ENCODE data around the gene CXCR5.

The CXCR5 gene

GRCh38 chr11:118893662-118894061 is 10.0 kb downstream of the CXCR5 start:
- Histone ChIP-seq H3K27me3 (ENCODE audit: control insufficient read depth, insufficient read depth, low read length) (no peaks in the 10 kb centered on the region), H3K4me3 (ENCODE audit: low read length) (no peak overlapping the region), H3K9me3 (ENCODE audit: control insufficient read depth, low read depth, low read length) (no peaks in the 10 kb centered on the region), H3K4me1 (ENCODE audit: control insufficient read depth, low read depth, low read length) (peaks cover 12% of the 10 kb centered on the region), H3K36me3 (ENCODE audit: control insufficient read depth, low read depth, low read length) (peaks cover 2% of the 10 kb centered on the region), H3K9ac (ENCODE audit: low read length) (no peak overlapping the region), H3K27ac (ENCODE audit: low read length) (no peak overlapping the region)

GRCh38 chr11:118894192-118894591 is 10.5 kb downstream of the CXCR5 start:
- no peak overlapping the region for H3K9ac ChIP-seq (ENCODE audit: low read length)
- H3K36me3 ChIP-seq (ENCODE audit: control insufficient read depth, low read depth, low read length), result peaks cover 6% of the 10 kb centered on the region
- H3K4me1 ChIP-seq (ENCODE audit: control insufficient read depth, low read depth, low read length), result peaks cover 12% of the 10 kb centered on the region
- no peaks in the 10 kb centered on the region for H3K27me3 ChIP-seq (ENCODE audit: control insufficient read depth, insufficient read depth, low read length)
- H3K9me3 ChIP-seq (ENCODE audit: control insufficient read depth, low read depth, low read length), result no peaks in the 10 kb centered on the region
- no peak overlapping the region for H3K27ac ChIP-seq (ENCODE audit: low read length)
- no peak overlapping the region for H3K4me3 ChIP-seq (ENCODE audit: low read length)

GRCh38 chr11:118895093-118896039 is 11.7 kb downstream of the CXCR5 start:
- Histone ChIP-seq H3K36me3 (ENCODE audit: control insufficient read depth, low read depth, low read length) (peaks cover 13% of the 10 kb centered on the region), H3K4me3 (ENCODE audit: low read length) (no peak overlapping the region), H3K4me1 (ENCODE audit: control insufficient read depth, low read depth, low read length) (peaks cover 12% of the 10 kb centered on the region), H3K9me3 (ENCODE audit: control insufficient read depth, low read depth, low read length) (no peaks in the 10 kb centered on the region), H3K27me3 (ENCODE audit: control insufficient read depth, insufficient read depth, low read length) (no peaks in the 10 kb centered on the region), H3K9ac (ENCODE audit: low read length) (no peak overlapping the region), H3K27ac (ENCODE audit: low read length) (no peak overlapping the region)

- Histone ChIP-seq H3K4me1 (ENCODE audit: control insufficient read depth, low read depth, low read length) (peaks cover 12% of the 10 kb centered on the region), H3K27me3 (ENCODE audit: control insufficient read depth, insufficient read depth, low read length) (no peaks in the 10 kb centered on the region), H3K9me3 (ENCODE audit: control insufficient read depth, low read depth, low read length) (no peaks in the 10 kb centered on the region), H3K4me3 (ENCODE audit: low read length) (no peak overlapping the region), H3K27ac (ENCODE audit: low read length) (no peak overlapping the region), H3K9ac (ENCODE audit: low read length) (no peak overlapping the region), H3K36me3 (ENCODE audit: control insufficient read depth, low read depth, low read length) (peaks cover 24% of the 10 kb centered on the region)
Measured at GRCh38 chr11:118896472-118896913, 12.8 kb downstream of the CXCR5 start.

GRCh38 chr11:118896921-118897591 is 13.4 kb downstream of the CXCR5 start:
- peaks cover 12% of the 10 kb centered on the region for H3K4me1 ChIP-seq (ENCODE audit: control insufficient read depth, low read depth, low read length)
- H3K4me3 ChIP-seq (ENCODE audit: low read length), result no peak overlapping the region
- H3K27ac ChIP-seq (ENCODE audit: low read length), result no peak overlapping the region
- no peaks in the 10 kb centered on the region for H3K9me3 ChIP-seq (ENCODE audit: control insufficient read depth, low read depth, low read length)
- H3K36me3 ChIP-seq (ENCODE audit: control insufficient read depth, low read depth, low read length), result peaks cover 30% of the 10 kb centered on the region
- no peaks in the 10 kb centered on the region for H3K27me3 ChIP-seq (ENCODE audit: control insufficient read depth, insufficient read depth, low read length)
- no peak overlapping the region for H3K9ac ChIP-seq (ENCODE audit: low read length)

- H3K9me3 ChIP-seq (ENCODE audit: control insufficient read depth, low read depth, low read length), result no peaks in the 10 kb centered on the region
- peaks cover 12% of the 10 kb centered on the region for H3K4me1 ChIP-seq (ENCODE audit: control insufficient read depth, low read depth, low read length)
- peaks cover 30% of the 10 kb centered on the region for H3K36me3 ChIP-seq (ENCODE audit: control insufficient read depth, low read depth, low read length)
- H3K9ac ChIP-seq (ENCODE audit: low read length), result no peak overlapping the region
- no peak overlapping the region for H3K27ac ChIP-seq (ENCODE audit: low read length)
- H3K4me3 ChIP-seq (ENCODE audit: low read length), result no peak overlapping the region
- no peaks in the 10 kb centered on the region for H3K27me3 ChIP-seq (ENCODE audit: control insufficient read depth, insufficient read depth, low read length)
Measured at GRCh38 chr11:118897721-118898310, 14.1 kb downstream of the CXCR5 start.

- Histone ChIP-seq H3K4me3 (ENCODE audit: low read length) (no peak overlapping the region), H3K9me3 (ENCODE audit: control insufficient read depth, low read depth, low read length) (no peaks in the 10 kb centered on the region), H3K4me1 (ENCODE audit: control insufficient read depth, low read depth, low read length) (peaks cover 12% of the 10 kb centered on the region), H3K9ac (ENCODE audit: low read length) (no peak overlapping the region), H3K27ac (ENCODE audit: low read length) (no peak overlapping the region), H3K36me3 (ENCODE audit: control insufficient read depth, low read depth, low read length) (peaks cover 36% of the 10 kb centered on the region), H3K27me3 (ENCODE audit: control insufficient read depth, insufficient read depth, low read length) (no peaks in the 10 kb centered on the region)
Measured at GRCh38 chr11:118898400-118899295, 15.0 kb downstream of the CXCR5 start.

GRCh38 chr11:118899296-118899688 is 15.6 kb downstream of the CXCR5 start:
- Histone ChIP-seq H3K9ac (ENCODE audit: low read length) (no peak overlapping the region), H3K36me3 (ENCODE audit: control insufficient read depth, low read depth, low read length) (peaks cover 39% of the 10 kb centered on the region), H3K27me3 (ENCODE audit: control insufficient read depth, insufficient read depth, low read length) (no peaks in the 10 kb centered on the region), H3K9me3 (ENCODE audit: control insufficient read depth, low read depth, low read length) (no peaks in the 10 kb centered on the region), H3K27ac (ENCODE audit: low read length) (no peak overlapping the region), H3K4me1 (ENCODE audit: control insufficient read depth, low read depth, low read length) (peaks cover 12% of the 10 kb centered on the region), H3K4me3 (ENCODE audit: low read length) (no peak overlapping the region)

GRCh38 chr11:118899706-118900360 is 16.1 kb downstream of the CXCR5 start:
- no peak overlapping the region for H3K4me3 ChIP-seq (ENCODE audit: low read length)
- no peak overlapping the region for H3K9ac ChIP-seq (ENCODE audit: low read length)
- no peak overlapping the region for H3K27ac ChIP-seq (ENCODE audit: low read length)
- peaks cover 43% of the 10 kb centered on the region for H3K36me3 ChIP-seq (ENCODE audit: control insufficient read depth, low read depth, low read length)
- no peaks in the 10 kb centered on the region for H3K9me3 ChIP-seq (ENCODE audit: control insufficient read depth, low read depth, low read length)
- no peaks in the 10 kb centered on the region for H3K27me3 ChIP-seq (ENCODE audit: control insufficient read depth, insufficient read depth, low read length)
- peaks cover 12% of the 10 kb centered on the region for H3K4me1 ChIP-seq (ENCODE audit: control insufficient read depth, low read depth, low read length)

GRCh38 chr11:118900535-118901384 is 17.1 kb downstream of the CXCR5 start:
- Histone ChIP-seq H3K9ac (ENCODE audit: low read length) (no peak overlapping the region), H3K9me3 (ENCODE audit: control insufficient read depth, low read depth, low read length) (no peaks in the 10 kb centered on the region), H3K27ac (ENCODE audit: low read length) (no peak overlapping the region), H3K27me3 (ENCODE audit: control insufficient read depth, insufficient read depth, low read length) (no peaks in the 10 kb centered on the region), H3K36me3 (ENCODE audit: control insufficient read depth, low read depth, low read length) (peaks cover 47% of the 10 kb centered on the region), H3K4me1 (ENCODE audit: control insufficient read depth, low read depth, low read length) (peaks cover 6% of the 10 kb centered on the region), H3K4me3 (ENCODE audit: low read length) (no peak overlapping the region)

Measured in iPS-18a (cell line).